Renal cortex interstitium (tissue), 11 donors: ENCODE results near the gene PRRG4. TPM values are rescaled to one million over a fixed set of nuclear protein-coding genes. Genes with fewer than 3 reads are reported as not detected.
A peak's percentile ranks its signal among the peaks of the same experiment; 100 is the strongest.
"Not testable (repeated sequence)": the region's sequence is repeated elsewhere in the genome, so short reads cannot be mapped to it uniquely, and the experiment has no call there.

Experiments used
- DNase-seq, 11 donors: peaks; one replicate each; pipeline ENCODE4 v3.0.0-alpha.2; 2013; ENCODE audit warnings: low read depth in 9 of 11, low spot score in 4 of 11; ENCODE audit errors: extremely low read depth in 1 of 11
- polyA plus RNA-seq, 3 donors: library from polyadenylated mRNA; unstranded; fragments of 120-200 nt; gene quantifications; one replicate each; pipeline ENCODE4 v1.2.1, GENCODE V29; 2013; ENCODE audit not compliant: insufficient read length in 3 of 3

PRRG4 gene
- polyA plus RNA-seq, 3 donors = 4.9 to 7.9 (median 6.5) TPM

DNA sequence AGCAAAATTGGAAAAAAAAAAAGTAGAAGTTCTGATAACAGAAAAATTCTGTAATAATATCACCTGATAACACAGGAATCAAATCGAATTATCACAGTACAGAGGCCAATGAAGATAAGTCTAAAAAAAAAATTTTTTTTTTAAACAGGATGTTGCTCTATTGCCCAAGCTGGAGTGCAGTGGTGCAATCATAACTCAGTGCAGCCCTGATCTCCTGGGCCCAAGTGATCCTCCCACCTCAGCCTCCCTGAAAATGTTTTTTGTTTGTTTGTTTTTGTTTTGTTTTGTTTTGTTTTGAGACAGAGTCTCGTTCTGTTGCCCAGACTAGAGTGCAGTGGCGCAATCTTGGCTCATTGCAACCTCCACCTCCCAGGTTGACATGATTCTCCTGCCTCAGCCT, 6.1 kb upstream of the PRRG4 start:
- DNase-seq = not testable (repeated sequence)

DNA sequence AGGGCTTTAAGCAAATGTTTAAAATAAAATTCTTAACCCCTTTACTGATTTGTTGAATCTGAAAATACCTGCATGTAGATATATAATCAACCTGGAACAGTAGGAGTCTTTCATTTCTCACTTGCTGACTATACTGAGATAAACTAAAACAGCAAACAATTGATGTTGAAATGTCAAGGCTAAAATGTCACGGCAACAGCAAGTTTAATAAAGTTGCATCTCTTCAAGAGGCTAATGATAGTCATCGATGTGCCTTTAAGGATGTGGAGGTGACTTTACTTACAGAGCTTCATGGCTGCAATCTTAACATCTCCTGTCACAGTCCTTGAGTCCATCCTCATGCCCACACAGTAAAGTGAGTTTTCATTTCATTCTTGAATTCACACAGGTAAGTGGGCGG, 3.6 kb upstream of the PRRG4 start:
- DNase-seq = no peak

DNA sequence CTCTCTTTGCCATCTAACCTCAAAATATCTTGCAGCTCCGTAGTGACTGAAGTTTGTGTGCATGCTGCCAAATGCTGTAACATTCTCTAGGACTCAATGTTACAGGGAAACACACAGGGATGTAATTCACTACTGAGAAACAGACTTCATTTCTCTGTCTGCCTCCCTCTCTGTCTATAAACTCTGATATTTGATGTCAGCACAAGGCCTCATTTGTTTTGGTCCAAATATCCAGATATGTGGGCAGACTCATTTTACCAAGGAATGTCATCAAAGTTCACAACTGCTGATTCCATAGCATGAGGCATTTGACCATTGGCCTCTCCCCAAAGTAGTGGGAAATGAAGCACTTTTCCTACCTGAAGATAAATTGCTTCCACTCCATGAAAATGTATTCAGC, 2.5 kb upstream of the PRRG4 start:
- no peak for DNase-seq

DNA sequence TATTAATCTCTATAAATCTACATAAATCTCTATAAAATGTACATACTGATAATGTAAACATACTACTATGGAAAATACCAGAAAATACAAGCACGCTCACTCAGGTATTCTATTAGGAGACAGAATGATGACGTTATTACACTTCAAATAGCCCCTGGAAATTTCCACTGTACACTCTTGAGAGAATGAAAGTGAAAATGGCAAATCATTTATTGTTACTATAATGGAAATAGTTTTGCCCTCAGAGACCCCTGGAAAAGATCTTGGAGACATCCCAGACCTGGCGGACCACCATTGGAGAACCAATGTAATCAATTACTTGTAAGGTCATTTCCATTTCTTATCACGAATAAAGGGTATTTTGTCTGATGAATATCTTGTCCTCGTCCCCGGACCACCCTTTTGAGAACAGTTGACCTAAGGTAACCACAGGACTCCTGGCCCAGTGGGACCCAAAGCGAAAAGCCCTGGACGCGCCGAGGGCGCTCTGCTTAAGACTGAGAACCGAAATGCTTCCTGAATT, 509 bp upstream of the PRRG4 start:
- DNase-seq = peak in 3 of 11 donors; percentile 9 to 25 (median 17)

DNA sequence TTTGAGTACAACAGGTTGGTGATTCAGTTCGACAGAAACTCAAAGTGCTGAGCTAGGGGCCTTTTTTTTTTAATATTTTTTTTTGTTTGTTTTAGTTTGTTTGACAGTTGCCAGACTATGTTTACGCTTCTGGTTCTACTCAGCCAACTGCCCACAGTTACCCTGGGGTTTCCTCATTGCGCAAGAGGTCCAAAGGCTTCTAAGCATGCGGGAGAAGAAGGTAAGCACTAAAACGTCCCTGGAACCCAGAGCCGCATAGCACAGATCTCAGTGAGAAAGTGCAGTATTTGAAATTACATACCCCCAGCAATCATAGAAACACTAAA, 649 bp downstream of the PRRG4 start:
- DNase-seq = peak in 3 of 11 donors; percentile 11 to 28 (median 13)

DNA sequence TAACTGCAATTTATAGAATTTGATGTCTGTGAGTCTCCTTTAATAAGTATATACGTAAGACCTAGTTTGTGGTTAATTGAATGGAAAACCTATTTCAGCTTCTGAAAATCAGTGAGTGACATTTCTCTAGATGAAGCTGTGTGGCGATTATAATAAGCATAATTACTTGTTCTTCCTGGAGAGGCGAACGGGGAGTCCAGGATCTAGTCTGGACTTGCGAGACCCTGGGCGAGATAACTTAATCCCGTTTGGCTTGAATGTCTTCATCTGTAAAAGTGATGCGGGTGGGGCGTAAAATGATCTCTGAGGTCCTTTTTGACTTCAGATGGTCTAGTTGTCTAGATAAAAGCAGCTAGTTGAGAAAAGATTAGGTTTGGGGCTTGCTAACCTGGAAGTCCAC, 1.1 kb downstream of the PRRG4 start:
- DNase-seq = peak in 2 of 11 donors; percentile 2 to 7

DNA sequence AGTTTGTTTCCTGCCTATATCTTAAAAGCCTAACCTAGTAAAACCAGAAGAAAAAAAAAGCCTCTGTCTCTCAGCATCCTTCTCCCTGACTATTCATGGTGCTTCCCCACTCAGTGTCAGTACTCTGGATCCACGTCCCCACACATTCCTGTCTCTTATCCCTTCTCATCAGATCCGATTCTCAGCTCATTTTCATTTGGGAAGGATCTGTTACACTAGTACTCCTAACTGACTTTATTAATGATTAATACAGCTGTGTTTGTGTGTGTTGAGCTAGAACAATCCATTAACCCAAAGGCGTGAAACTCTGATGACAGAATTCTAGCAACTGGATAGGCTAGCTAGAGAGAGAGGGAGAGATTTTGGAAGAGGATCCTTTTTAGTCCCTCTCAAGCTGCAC, 1.5 kb downstream of the PRRG4 start:
- peak in 7 of 11 donors; percentile 12 to 37 (median 18) for DNase-seq

DNA sequence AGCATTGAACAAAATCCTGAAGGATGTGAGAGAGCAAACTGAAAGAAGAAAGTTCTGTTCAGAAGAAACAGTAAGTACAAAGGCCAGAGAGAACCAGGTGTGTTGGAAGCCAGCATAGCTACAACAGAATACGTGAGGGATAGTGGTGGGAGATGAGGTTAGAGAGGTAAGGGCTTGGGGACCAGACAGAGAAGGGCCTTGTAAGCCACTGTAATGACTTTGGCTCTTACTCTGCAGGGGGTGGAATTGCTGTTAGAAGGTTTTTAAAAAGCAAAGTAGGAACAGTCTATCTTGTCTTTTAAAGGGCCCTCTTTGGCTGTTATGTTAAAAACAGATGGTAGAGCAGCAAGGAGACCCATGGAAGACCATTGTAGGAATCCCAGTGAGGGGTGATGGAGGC, 4.2 kb downstream of the PRRG4 start:
- DNase-seq = no peak

DNA sequence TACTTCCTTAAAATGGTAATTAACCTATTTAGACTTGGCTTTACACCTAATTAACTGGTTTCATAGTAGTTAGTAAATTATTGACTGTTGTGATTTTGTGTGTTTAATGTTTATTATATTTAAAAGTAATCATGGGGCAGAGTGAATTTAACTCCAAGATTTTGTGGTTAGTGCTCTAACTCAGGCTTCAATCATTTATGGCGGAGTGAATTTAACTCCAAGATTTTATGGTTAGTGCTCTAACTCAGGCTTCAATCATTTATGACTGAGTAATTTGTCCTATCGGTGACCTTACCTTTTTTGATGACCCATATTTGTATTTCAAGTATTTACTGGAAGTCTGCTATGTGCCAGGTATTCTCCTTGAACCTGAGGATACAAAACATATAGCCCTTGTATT, 7.2 kb downstream of the PRRG4 start:
- DNase-seq = no peak

DNA sequence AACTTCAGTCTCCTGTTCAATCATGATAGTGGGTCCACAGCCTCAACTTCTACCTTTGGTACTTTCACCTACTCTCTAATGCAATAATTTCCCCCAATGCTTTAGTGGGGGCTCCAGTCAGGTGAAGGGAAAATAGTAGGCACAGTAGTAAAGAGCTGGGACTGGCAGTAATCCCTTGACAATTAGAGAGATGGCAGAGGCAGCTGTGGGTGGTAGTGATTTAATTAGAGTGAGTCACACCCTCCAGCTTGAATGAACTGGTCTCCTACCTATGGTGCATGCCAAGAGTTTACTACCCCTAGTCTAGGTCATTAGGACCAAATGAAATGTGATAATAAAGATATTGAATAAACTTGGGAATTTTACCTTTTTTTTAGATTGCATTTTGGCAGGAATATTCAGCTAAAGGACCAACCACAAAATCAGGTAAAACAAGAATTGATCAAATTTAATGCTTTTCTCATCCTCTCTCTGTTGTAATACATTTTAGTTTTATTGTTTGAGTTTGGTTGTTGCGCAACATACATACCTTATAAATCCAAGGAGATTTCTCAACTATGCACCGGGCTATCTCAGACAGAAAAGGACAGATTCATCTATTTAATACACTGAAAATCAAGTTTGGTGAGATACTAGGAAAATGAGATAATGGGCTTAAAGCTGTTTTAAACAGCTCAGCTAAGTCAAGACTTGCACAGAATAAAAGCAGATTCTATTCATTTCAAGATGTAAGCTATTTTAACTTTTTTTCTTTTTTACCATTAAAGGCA, 9.0 kb downstream of the PRRG4 start:
- no peak for DNase-seq

DNA sequence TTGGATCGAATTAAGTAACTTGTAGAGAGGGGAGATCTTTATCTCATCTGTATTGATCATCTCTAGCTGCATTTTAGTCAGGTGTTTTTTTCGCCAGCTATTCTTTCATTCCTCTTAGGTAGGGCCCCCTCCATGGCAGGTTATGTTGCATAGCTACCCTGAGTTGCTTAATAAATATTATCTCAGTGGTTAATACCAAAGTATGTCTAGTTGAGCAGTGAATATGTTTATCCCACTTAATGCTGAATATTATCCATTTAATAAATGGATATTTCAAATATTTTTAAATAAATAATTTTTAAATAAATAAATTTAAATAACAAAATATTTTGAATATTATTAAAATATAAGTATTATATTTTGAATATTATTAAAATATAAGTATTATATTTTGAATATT, 9.6 kb downstream of the PRRG4 start:
- no peak for DNase-seq

DNA sequence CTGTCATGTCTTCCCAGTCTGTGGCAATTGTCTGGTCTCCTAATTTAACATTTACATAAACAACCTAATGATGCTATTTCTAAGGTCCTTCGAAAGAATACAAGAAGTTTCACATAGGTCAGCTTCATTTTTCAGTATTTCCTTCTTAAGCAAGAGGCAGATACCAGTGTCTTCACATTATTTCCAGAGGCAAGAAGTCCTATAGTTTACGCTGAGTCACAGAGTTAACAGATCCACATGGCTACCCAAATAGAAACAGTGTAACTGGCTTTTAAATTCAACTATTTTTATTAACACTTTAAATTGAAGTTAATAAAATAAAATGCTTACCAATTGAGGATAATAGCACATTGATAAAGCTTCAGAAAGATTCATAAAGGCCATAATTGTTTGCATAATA, 10.9 kb downstream of the PRRG4 start:
- no peak for DNase-seq

DNA sequence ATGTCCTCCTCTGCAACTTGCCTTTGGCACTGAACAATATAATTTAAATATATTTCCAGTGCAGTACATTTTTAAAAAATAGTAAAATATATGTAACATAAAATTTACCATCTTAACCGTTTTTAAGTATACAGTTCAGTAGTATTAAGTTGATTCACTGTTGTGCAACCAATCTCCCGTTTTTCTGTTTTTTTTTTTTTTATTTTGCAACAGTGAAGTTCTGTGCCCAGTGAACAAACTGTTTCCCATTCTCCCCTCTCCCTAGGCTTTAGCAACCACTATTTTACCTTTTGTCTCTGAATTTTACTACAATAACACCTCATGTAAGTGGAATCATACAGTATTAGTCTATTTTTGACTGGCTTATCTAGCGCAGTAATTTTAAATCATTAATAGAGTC, 13.8 kb downstream of the PRRG4 start:
- no peak for DNase-seq

DNA sequence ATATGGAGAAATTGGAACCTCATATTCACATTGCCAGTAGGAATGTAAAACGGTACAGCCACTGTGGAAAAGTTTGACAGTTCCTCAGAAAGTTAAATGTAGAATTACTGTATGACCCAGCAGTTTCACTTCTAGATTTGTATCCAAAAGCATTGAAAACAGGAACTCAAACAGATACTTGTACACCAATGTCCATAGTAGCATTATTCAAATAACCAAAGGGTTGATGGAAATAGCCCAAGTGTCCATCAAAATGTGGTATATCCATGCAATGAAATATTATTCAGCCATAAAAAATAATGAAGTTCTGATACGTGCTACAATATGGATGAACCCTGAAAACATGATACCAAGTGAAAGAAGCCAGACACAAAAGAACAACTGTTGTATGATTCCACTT, 17.8 kb downstream of the PRRG4 start:
- no peak for DNase-seq

DNA sequence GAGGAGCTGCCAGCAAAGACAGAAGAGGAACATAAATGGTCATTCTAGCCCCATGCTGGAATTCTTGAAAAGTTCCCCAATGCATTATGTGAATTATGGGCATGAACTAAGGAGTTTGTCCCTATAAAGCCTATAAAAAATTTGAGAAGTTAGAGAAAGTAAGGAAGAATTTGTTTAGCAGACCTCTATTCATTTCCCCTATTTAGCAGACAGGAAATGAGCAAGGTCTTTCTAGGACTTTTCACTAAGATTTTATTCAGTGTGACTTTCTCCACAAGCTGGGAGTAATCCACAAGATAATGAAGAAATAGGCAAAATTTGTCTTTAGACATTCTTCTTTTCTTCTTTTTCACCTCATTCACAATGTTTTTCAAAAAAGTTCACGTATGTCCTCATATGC, 20.0 kb downstream of the PRRG4 start:
- no peak for DNase-seq

DNA sequence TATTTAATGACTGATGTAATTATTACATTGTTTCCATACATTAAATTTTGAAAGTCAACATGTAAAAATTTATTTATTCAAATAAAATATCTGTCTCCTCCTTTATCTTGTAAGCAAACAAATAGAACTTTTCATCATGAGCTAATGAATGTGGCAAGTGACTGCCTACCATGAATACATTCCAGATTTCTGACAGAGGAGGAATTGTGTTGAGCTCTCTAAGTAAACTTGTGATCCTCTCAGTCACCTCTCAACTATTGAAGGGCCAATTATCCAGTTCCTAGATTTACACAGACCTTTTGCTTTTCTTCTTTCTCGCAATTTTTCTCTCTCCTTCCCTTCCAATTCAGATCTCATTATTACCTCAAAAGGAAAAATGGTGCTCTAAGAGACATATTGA, 21.5 kb downstream of the PRRG4 start:
- DNase-seq = no peak

DNA sequence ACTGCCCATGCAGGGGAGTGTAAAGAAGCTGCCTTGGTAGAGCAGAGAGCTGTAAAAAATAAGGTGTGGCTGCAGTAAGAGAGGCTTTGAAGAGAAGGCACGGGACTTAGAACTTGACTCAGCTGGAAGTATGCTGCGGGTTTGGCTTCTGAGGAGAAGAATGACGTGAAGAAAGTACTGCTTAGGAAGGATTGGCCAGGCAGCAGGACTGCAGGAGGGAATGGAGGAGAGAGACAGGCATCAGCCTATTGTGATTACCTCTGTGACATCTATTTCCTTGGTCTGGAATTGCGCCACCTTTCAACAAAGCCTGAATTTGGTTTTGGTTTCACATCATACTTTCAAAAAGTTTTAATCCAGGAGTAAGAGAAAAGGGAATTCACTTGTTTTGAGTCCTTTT, 22.5 kb downstream of the PRRG4 start:
- no peak for DNase-seq

DNA sequence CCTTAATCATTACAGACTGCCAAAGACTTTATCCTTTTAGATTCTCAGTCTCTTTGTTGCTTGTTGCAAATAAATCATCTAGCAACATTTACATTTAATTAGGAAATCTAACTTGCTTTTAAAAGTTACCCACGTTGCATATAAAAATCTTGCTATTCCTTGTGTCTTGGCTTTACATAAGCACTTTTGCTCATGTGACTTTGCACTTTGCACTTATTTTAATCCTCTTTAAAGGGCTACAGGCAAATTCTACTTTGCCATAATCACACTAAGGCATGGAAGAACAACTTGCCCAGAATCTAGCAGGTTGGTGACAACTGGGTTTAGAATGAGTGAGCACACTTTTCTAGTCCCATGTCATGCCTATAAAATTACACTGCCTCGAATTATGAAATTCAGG, 25.9 kb downstream of the PRRG4 start:
- DNase-seq = no peak

DNA sequence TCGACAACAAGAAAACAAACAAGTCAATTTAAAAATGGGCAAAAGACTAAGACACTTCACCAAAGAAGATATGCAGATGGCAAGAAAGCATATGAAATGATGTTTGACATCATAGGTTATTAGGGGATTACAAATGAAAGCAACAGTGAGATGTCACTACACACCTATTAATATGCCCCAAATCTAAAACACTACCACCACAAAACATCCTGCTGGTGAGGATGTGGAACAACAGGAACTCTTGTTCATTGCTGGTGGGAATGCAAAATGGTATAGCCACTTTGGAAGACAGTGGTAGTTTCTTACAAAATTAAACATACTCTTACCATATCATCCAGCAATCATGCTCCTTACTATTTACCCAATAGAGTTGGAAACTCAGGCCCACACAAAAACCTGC, 29.0 kb downstream of the PRRG4 start:
- no peak for DNase-seq

DNA sequence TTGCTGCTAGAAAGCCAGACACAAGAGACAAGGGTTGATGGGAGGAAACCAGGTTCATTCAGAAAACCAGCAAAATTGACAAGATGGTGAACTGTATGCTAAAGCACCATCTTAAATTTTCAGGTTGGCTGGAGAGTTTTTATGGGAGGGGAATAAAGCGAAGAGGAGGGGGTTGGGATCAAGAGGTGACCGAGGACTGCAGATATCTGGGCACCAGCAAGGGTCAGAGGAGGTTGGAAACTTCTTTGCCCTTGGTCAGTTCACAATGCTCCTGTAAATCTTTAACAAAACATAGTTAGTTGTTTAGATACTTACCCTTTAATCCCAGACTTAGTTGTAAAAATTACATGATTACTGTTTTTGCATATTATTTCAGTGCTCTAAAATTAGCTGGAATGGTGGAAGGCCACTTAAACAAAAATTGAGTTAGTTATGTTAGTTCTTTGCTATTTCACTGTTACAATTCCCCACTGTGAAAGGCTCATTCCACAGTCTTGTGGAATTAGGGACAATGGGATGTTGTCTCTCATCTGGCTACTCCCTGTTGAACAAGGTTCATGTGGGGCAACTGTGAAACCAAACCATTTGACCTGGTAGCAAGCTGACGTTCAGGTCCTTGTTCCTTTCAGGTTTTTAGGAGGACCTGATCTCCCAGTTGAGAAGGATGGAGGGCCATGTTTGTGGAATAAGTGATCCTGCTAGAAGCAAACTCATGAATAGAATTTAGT, 32.3 kb downstream of the PRRG4 start:
- no peak for DNase-seq

DNA sequence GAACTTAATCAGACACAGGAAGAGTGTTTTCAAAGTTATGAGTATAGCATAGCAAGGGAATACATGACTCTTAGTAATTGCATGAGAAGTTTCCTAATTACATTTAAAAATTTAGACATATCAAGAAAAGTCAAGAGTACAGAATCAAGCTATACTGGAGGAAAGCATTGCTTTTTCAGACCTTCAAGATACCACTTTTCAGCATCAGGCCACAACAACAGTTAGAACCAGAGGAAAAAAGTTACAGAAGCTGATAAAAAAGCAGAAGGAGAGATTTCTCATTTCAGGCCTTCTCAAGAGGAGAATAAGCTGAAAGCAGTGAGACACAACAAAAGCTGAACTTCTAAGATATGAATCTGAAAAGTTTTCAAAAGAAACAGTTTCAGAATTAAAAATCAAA, 34.8 kb downstream of the PRRG4 start:
- DNase-seq = no peak
